Neural cell (in vitro differentiated cells): ENCODE results near the gene NDUFA5.
A peak's percentile ranks its signal among the peaks of the same experiment; 100 is the strongest.

Experiments used
- CTCF ChIP-seq: fragments of 450-650 bp; IDR thresholded peaks from 2 replicates; pipeline ENCODE4 v1.5.1; 2014; ENCODE audit warnings: antibody characterized with exemption, mild to moderate bottlenecking, moderate library complexity; ENCODE audit not compliant: poor library complexity, severe bottlenecking
- EP300 ChIP-seq: fragments of 450-650 bp; conservative IDR thresholded peaks from 2 replicates; pipeline ENCODE4 v1.6.1; 2014; ENCODE audit warnings: antibody characterized with exemption, mild to moderate bottlenecking, moderate library complexity; ENCODE audit not compliant: poor library complexity, severe bottlenecking
- POLR2AphosphoS5 ChIP-seq: IDR thresholded peaks from 2 replicates; pipeline ENCODE4 v1.6.1; 2012

- TF ChIP-seq CTCF (no peak), POLR2AphosphoS5 (peak; percentile 15), EP300 (no peak)
These were observed 37.2 kb upstream of the NDUFA5 start for GRCh38 chr7:123594813-123595241.
